NAMALWA (cell line): ENCODE measurements around the gene SFRP4.
A peak's percentile ranks its signal among the peaks of the same experiment; 100 is the strongest.

Experiments used
- DNase-seq: peaks from one replicate; pipeline ENCODE4 v3.0.0-alpha.2; 2015; ENCODE audit warnings: low spot score

SFRP4 gene

DNA sequence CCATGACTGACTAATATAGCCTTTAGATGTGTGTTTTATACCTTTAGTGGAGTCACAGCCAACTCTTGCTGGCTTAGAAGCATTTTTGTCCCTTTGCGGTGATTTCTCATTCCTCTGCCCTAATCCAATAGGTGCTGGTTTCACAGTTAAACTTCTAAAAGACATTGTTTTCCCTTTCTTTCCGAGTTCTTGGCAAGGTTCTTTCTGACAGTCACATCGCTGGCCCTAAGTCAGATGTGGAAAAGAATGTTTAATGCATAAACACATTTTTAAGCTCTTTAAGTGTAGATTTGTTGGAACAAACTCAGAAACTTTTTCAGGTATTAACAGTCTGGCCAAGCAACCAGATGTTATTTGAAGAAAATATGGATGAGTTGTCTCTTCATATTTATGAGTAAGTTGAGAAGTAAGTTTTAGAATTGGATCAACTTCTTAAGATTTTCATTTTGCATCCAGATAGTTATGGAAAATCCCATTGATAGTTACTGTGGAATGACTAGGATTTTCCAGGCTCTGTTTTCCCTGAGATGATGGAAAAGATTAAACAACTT, 7.9 kb upstream of the SFRP4 start:
- DNase-seq, result no peak

DNA sequence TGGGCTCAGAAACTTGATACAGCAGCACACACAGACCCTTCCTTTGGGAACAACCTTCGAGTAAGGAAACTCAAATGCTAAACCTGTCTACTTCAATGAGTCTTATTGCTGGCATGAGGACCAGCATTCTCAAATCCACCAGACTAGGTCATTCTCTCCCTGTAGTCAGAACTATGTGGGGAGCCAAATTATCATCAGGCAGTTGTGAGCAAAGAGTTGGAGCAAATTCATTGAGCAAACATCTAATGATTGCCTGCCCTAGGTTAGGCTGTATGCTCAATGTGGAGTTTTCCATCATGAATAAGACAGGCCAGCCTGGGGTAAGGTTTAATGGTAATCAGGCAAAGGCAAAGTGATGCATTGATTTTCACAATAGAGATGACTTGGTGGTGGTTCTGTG, 7.4 kb upstream of the SFRP4 start:
- no peak for DNase-seq

DNA sequence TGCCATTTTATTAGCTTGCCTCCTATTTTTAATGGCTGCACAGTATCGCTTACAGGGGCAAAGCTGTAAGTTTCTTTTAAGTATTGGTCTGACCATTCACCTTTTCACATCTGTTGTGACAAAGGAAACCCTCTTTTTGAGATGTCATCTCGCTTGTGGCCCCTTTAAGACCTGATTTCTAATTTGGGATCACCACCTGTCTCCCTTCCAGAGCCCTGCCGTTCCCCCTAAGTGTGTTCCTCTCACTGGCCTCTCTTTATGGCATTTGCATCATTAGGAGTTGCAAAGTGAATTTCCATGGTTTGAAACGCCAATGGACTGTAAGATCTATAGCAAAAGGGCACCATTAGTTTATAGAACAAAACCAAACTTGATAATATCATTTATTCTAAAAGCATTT, 5.3 kb upstream of the SFRP4 start:
- DNase-seq, result no peak

DNA sequence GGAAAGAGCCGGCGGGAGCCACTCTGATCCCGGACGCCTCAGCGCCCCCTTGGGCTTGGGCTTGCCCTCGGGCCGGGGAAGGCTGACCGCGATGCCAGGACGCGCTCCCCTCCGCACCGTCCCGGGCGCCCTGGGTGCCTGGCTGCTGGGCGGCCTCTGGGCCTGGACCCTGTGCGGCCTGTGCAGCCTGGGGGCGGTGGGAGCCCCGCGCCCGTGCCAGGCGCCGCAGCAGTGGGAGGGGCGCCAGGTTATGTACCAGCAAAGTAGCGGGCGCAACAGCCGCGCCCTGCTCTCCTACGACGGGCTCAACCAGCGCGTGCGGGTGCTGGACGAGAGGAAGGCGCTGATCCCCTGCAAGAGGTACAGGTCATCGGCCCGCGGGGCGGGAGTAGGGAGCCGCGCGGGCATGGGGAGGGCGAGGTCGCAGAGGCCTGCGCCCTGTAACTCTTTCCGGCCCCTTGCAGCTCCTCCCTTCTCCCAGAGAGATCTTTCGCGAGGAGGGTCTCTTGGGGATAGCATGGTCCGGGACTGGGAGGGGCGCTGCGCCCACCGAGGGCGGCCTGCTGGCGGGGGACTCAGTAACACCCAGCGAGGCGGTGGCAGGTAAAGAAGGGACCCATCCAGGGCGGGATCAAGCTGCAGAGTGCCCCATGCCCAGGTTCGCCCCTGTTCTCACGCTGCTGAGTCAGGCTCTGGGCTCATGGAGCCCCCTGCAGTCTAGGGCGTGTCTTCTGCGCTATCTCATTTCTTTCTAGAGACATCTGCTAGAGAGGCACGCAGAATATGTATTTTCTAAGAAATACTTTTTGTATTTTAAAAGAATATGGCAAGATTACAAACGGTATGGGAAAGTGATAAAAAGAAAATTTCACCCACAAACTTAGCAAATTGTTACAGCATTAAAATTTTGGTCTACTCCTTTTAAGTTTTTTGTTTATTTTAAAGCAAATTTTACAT, 4.5 kb upstream of the SFRP4 start:
- DNase-seq, result no peak

DNA sequence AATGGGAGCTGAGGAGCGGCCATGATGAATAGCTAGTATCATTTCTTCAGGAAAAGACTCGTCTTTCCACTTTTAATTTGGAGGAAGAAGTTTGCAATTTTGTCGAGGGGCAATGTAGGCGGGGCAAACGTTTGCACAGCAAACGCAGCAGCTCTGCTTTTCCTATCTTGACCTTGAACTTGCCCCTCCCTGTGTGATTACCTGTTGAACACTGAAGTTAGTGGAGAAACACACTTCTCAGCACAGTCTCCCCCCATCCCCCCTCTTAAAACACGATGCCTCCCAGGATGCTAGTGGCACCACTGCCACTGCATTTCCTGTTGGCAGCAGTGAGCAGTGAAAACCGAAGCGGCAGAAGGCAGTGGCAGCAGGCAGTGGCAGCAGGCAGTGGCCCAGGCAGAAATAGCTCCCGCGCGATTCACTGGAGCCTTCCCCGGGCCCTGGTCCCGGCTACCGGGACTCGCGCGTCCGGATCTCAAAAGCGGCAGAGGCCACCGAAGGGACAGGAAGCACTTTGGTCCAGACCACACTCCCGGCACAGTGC, 3.8 kb upstream of the SFRP4 start, which contains the start of gene EPDR1:
EPDR1 (plus strand) TSS at position 336 of the 544 bp plus-strand sequence. CDS start 300 bp downstream, outside the sequence.
- DNase-seq, result peak; percentile 15

DNA sequence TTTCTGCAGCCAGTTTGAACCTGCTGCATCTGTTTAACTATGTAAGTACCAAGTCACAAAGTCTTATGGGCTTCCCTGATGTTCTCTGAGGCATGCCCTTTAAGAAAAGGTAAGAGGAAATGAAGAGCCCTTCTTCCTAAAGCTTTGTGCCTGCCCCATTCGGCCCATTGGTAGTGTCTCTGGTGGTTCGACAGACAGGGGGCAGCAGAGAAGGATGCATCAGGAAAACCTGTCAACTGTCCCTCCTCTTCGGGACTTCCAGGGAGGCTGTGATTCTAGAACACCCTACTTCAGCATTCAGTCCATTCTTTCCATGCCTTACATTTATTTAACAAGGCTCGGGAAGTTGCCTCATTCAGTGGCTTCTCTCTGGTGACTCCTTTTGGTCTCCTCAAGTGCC, 1.9 kb upstream of the SFRP4 start:
- DNase-seq, result no peak

DNA sequence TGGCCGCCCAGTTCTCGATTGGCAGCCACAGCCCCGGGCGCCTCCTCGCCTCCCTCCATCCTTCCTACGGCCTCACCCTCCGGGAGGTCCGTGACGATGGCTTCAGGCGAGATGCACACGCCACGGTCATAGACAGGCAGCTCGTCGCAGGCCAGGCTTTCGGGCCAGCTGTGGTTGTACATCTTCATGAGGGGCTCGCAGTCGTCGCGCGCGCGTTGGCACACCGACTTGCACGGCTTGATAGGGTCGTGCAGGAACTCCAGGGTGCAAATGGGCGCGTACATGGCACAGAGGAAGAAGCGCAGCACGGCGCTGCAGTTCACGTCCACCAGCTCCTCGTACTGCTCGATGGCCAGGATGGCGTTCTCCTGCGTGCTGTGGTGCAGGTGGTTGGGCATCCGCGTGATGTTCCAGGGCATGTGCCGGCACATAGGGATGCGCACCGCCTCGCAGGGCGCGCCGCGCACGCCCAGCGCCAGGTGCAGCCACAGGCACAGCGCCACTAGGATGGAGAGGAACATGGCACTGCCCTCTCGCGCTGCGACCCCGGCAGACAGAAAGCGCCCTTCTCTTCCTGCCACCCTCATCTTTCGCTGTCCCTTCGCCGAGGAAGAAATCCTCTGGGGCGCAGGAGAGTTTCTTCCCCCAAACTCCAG, 472 bp downstream of the SFRP4 start:
- DNase-seq, result no peak

DNA sequence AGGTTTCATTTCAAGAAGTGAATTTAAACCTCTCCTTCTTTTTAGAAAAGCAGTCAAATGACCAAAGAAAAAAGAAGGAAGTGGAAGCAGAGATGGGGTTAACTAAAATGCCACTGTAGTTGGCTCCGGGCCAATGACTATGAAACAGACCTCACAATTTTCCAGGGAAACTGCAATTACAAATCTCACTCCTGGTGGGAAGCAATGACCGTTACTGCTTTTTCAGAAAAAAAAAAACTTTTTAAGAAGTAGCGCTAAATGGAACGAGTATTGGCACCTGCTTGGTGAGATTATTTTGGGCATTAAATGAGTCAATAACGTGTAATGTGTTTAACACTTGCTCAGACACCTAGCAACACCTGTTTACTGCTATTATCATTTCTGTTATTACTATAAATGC, 1.2 kb downstream of the SFRP4 start:
- DNase-seq, result peak; percentile 21

DNA sequence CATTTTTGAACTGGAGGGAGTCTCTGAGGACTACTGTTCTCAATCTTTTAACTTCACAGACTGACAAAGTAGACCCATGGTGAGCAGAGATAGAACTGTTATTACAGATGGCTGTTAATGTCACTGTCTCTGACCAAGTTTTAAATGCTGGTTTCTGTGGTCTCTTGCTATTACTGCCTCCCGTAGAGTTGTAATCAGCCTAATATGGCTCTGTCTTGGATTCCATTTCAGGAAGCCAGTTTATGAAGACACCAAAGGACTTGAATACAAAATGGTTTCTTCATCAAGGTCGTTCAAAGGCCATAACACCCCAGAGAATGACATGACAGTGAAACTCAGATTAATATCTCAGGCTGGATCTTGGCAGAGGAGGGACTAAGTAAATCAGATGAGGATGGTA, 3.9 kb downstream of the SFRP4 start:
- no peak for DNase-seq

DNA sequence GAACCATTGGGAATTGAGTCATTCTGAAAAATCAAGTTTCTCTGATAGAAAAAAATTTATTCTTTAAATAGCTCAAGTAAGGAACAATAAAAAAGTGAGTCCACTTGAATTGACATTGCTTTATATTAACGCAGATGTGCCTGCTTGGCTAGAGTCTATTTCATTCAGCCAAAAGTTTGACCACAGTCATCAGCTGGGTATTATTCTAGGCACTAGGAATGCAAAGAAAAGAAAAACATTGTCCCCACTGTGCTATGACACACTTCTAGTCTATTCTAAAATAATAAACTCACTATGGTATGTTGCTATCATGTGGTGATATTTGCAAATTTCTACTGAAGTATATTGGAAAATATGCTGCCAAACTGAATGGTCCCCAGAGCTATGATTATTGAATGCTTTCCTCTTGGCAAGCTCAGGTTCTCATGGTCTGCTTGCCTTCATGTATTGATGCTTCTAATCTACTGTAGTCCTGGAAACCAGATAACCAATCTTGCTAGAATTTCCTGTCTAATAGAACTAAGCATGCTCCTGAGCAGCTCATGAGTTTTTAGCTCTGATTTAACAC, 8.3 kb downstream of the SFRP4 start:
- DNase-seq, result no peak

DNA sequence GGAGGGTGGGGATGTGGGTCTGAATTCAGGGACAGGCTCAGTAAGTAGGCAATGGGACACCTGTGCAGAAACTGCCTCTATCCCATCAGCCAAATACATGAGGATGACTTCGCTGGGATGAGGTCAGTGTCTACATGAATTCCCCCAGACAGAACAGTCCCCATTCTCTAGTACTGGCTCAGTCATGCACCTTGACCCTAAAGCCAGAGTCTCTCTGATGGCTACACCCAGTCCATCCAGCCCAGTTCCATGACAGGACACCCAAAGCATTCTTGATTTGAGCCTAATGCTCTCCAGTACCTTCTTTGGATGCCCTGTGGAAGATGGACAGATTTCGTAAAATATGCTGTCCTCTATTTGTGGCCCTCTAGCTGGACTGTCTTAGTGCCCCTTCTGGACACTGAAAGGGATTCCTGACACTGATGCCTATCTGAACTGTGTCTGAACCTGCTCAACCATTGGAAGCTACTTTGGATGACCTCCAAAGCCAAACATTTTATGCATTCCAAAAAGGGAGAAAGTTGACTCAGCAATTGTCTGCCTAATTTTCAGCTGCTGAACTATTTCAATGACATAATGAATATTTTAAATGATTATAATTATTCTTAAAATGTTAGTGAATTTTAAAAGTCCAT, 14.6 kb downstream of the SFRP4 start:
- DNase-seq, result no peak

DNA sequence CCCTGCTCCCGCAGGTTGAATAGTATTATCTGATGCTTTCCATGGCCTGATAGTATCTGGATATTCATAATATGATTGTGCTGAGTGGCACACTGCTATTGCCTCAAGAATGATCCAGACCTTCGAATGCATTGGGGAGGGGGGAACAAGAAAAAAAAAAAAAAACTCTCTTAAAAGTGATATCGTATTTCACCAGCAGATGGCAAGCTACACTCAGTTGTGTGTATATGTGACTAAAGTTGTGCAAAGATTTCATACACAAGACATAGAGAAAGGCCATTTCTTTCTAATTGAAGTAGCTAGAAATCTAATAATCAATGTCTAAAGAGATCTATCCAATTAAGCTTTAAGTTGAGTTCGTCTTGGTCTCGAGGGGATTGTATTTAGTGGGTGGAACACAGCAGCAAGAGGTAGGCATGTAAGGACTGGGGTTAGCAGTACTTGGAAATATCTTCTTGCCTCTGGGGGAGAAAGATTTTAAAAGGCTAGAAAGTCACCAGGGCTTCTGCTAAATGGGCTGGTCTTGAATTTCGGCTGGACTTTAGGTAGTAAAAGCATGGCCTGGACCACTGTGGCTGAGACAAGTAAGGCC, 15.3 kb downstream of the SFRP4 start:
- peak; percentile 67 for DNase-seq

DNA sequence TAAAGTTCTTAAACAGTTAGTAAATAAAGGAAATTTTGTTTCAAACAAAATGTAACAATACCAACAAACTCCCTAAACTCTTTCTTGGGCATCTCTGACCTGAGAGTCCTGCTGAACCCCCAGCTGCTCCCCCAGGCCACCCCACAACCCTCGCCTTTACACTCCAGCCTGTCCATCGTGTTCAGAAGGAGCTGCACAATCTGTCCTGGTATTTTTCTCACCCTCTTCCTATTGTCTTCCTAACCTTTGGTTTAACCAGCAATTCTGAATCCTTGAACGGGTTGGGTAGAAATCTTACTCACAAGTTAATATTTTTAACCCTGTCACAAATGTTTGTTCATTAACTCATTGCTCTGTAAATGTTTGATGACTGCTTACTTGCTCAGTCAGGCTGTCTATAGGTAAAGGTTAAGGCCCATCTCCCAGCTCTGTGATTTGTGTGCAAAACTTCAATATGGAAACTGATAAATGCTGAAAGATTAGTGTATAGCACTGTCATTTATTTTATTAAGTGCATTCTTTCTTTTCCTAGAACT, 16.8 kb downstream of the SFRP4 start:
- no peak for DNase-seq

DNA sequence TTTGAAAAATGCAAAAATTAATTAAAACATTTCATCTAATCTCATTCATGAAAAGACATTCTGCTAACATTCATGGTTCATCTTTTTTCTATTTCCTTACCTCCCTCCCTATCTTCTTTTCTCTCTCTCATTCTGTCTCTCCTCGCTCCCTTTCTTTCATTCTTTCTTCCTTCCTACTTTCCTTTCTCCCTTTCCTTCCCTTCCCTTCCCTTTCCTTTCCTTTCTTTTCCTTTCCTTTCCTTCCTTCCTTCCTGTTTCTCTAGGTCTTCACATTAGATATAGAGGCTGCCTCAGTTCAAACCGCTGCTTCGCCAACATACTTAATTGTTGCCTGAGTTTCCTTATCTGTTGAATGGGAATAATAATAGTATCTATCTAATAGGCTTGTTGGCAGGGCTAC, 21.9 kb downstream of the SFRP4 start:
- DNase-seq, result no peak

DNA sequence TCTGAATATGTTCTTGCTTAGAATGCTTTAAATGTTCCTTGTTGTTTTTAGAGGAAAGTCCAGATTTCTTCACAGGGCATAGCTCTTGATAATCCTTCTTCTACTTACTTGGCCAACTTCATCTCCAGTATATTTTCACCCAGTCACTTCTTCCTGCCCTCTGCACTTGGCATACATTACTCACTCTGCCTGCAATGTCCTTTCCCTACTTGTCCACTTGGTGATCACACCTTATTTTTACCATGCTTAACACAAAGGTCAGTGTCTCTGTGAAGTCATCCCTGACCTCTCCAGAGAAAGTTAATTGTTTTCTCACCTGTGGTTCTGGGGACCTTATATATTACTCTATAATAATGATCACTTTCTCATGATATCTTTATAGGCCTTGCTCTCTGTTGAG, 23.3 kb downstream of the SFRP4 start:
- no peak for DNase-seq

DNA sequence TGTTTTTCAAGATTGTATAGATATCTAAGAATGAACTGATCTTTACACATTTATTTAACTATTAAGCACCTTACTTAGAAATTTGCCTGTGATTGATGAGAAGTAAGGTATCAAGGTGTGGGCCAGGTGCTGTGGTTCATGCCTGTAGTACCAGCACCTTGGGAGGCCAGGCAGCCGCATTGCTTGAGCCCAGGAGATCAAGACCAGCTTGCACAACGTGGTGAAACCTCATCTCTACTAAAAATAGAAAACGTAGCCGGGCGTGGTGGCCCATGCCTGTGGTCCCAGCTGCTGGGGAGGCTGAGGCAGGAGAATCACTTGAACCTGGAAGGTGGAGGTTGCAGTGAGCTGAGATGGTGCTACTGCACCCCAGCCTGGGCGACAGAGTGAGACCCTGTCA, 34.5 kb downstream of the SFRP4 start:
- DNase-seq, result no peak
